Measurements from ENCODE around the gene PRR15L.

DNA sequence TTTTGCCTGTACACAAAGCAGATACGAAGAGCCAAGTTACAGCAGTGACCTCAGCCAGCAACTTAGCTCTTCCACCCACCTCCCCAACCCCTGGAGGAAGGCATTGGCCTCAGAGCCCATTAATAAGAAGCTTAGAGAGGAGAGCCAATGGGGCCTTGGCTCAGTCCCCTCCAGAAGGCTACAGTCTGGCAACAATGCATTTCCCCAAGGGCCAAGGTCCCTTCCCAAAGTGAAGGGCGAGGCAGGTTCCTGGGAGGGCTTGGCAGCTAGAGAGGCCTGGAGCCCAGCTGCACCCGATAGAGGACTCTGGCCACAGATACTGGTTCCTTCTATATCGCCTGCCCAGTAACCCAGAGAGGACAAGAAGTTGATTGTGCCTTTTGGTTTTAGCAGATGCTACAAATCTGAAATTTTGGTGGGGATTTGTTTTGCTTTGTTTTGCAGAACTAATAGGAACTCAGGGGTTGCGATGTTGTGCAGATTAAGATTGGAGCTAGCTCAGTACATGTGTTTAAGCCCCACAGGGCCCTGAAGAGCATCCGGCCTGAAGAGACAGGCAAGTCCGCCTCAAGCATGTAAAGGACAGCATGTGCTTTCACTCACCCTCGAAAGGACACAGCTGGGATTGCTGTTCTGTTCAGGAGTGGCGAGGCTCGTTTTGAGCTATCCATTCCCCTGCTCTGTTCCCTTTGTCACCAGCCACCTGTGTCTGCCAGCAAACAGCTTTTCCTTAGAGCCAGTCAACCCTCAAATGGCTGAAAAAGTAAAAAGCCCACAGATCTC is 28.3 kb downstream of the PRR15L start:
- TF ChIP-seq, protein P1, sequence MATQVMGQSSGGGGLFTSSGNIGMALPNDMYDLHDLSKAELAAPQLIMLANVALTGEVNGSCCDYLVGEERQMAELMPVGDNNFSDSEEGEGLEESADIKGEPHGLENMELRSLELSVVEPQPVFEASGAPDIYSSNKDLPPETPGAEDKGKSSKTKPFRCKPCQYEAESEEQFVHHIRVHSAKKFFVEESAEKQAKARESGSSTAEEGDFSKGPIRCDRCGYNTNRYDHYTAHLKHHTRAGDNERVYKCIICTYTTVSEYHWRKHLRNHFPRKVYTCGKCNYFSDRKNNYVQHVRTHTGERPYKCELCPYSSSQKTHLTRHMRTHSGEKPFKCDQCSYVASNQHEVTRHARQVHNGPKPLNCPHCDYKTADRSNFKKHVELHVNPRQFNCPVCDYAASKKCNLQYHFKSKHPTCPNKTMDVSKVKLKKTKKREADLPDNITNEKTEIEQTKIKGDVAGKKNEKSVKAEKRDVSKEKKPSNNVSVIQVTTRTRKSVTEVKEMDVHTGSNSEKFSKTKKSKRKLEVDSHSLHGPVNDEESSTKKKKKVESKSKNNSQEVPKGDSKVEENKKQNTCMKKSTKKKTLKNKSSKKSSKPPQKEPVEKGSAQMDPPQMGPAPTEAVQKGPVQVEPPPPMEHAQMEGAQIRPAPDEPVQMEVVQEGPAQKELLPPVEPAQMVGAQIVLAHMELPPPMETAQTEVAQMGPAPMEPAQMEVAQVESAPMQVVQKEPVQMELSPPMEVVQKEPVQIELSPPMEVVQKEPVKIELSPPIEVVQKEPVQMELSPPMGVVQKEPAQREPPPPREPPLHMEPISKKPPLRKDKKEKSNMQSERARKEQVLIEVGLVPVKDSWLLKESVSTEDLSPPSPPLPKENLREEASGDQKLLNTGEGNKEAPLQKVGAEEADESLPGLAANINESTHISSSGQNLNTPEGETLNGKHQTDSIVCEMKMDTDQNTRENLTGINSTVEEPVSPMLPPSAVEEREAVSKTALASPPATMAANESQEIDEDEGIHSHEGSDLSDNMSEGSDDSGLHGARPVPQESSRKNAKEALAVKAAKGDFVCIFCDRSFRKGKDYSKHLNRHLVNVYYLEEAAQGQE (IDR thresholded peaks at IDR 0.05; ENCODE audit: unreplicated experiment): no peak
- TF ChIP-seq EZH2 (IDR thresholded peaks at IDR 0.05; ENCODE audit: low read depth, unreplicated experiment) (no peak), POLR2AphosphoS5 (IDR thresholded peaks at IDR 0.05; ENCODE audit: low read depth) (no peak), JUNB (IDR thresholded peaks at IDR 0.05; ENCODE audit: unreplicated experiment) (no peak), ZNF114 (CRISPR knock-in tag; IDR thresholded peaks at IDR 0.05) (no peak), EZH2phosphoT487 (IDR thresholded peaks at IDR 0.05; ENCODE audit: unreplicated experiment) (no peak)
- TF ChIP-seq, protein P2, sequence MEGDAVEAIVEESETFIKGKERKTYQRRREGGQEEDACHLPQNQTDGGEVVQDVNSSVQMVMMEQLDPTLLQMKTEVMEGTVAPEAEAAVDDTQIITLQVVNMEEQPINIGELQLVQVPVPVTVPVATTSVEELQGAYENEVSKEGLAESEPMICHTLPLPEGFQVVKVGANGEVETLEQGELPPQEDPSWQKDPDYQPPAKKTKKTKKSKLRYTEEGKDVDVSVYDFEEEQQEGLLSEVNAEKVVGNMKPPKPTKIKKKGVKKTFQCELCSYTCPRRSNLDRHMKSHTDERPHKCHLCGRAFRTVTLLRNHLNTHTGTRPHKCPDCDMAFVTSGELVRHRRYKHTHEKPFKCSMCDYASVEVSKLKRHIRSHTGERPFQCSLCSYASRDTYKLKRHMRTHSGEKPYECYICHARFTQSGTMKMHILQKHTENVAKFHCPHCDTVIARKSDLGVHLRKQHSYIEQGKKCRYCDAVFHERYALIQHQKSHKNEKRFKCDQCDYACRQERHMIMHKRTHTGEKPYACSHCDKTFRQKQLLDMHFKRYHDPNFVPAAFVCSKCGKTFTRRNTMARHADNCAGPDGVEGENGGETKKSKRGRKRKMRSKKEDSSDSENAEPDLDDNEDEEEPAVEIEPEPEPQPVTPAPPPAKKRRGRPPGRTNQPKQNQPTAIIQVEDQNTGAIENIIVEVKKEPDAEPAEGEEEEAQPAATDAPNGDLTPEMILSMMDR (conservative IDR thresholded peaks at IDR 0.05; ENCODE audit: low read depth in 2 of 2): no peak
